Measurements from ENCODE around the gene FOXO3.

FOXO3 gene

GRCh38 chr6:108693430-108694154, 132.9 kb downstream of the FOXO3 start:
- TF ChIP-seq GATA2 (IDR thresholded peaks at IDR 0.05; ENCODE audit: low read depth, low read length) = no peak
- TF ChIP-seq GATA3 (IDR thresholded peaks at IDR 0.05; ENCODE audit: low read depth, low read length) = no peak

- TF ChIP-seq GATA2 (IDR thresholded peaks at IDR 0.05; ENCODE audit: low read depth, low read length) = no peak
These were observed 134.1 kb downstream of the FOXO3 start for GRCh38 chr6:108694816-108695215.

GRCh38 chr6:108697561-108698161, 136.9 kb downstream of the FOXO3 start:
- TF ChIP-seq GATA3 (IDR thresholded peaks at IDR 0.05; ENCODE audit: low read depth, low read length) = no peak
- TF ChIP-seq GATA2 (IDR thresholded peaks at IDR 0.05; ENCODE audit: low read depth, low read length) = no peak

GRCh38 chr6:108698593-108699289, 138.0 kb downstream of the FOXO3 start:
- TF ChIP-seq GATA2 (IDR thresholded peaks at IDR 0.05; ENCODE audit: low read depth, low read length) (no peak), GATA3 (IDR thresholded peaks at IDR 0.05; ENCODE audit: low read depth, low read length) (no peak)

GRCh38 chr6:108699290-108700041, 138.7 kb downstream of the FOXO3 start:
- TF ChIP-seq GATA3 (IDR thresholded peaks at IDR 0.05; ENCODE audit: low read depth, low read length) = no peak
- TF ChIP-seq GATA2 (IDR thresholded peaks at IDR 0.05; ENCODE audit: low read depth, low read length) = no peak

- TF ChIP-seq GATA2 (IDR thresholded peaks at IDR 0.05; ENCODE audit: low read depth, low read length) (no peak), GATA3 (IDR thresholded peaks at IDR 0.05; ENCODE audit: low read depth, low read length) (no peak)
These were observed 141.6 kb downstream of the FOXO3 start for GRCh38 chr6:108702106-108702851.

GRCh38 chr6:108706649-108707048, 145.9 kb downstream of the FOXO3 start:
- TF ChIP-seq GATA2 (IDR thresholded peaks at IDR 0.05; ENCODE audit: low read depth, low read length) = no peak
- no peak for TF ChIP-seq GATA3 (IDR thresholded peaks at IDR 0.05; ENCODE audit: low read depth, low read length)

GRCh38 chr6:108707328-108707976, 146.7 kb downstream of the FOXO3 start:
- TF ChIP-seq GATA2 (IDR thresholded peaks at IDR 0.05; ENCODE audit: low read depth, low read length) = no peak
- no peak for TF ChIP-seq GATA3 (IDR thresholded peaks at IDR 0.05; ENCODE audit: low read depth, low read length)

GRCh38 chr6:108710030-108710429, 149.3 kb downstream of the FOXO3 start:
- no peak for TF ChIP-seq GATA3 (IDR thresholded peaks at IDR 0.05; ENCODE audit: low read depth, low read length)
- TF ChIP-seq GATA2 (IDR thresholded peaks at IDR 0.05; ENCODE audit: low read depth, low read length) = no peak

GRCh38 chr6:108710551-108710950, 149.8 kb downstream of the FOXO3 start:
- TF ChIP-seq GATA2 (IDR thresholded peaks at IDR 0.05; ENCODE audit: low read depth, low read length) (no peak), GATA3 (IDR thresholded peaks at IDR 0.05; ENCODE audit: low read depth, low read length) (no peak)

- TF ChIP-seq GATA3 (IDR thresholded peaks at IDR 0.05; ENCODE audit: low read depth, low read length) (no peak), GATA2 (IDR thresholded peaks at IDR 0.05; ENCODE audit: low read depth, low read length) (no peak)
These were observed 150.4 kb downstream of the FOXO3 start for GRCh38 chr6:108711071-108711470.

- no peak for TF ChIP-seq GATA3 (IDR thresholded peaks at IDR 0.05; ENCODE audit: low read depth, low read length)
These were observed 151.1 kb downstream of the FOXO3 start for GRCh38 chr6:108711826-108712225.

GRCh38 chr6:108712946-108713345, 152.2 kb downstream of the FOXO3 start:
- no peak for TF ChIP-seq GATA3 (IDR thresholded peaks at IDR 0.05; ENCODE audit: low read depth, low read length)
- TF ChIP-seq GATA2 (IDR thresholded peaks at IDR 0.05; ENCODE audit: low read depth, low read length) = no peak

Measured in SH-SY5Y (cell line).